Stimulated activated CD8-positive, alpha-beta memory T cell treated with anti-CD3 and anti-CD28 coated beads, Interleukin-4, amount 100 ng/mL, for 4 hours (primary cell): ENCODE results near the gene ATOH7.

ENCODE experiments used
- DNase-seq, 2 donors: peaks; one replicate each; pipeline ENCODE4 v3.0.0-alpha.2; 2020; ENCODE audit warnings: low read depth in 2 of 2, low spot score in 1 of 2

ATOH7 gene

DNA sequence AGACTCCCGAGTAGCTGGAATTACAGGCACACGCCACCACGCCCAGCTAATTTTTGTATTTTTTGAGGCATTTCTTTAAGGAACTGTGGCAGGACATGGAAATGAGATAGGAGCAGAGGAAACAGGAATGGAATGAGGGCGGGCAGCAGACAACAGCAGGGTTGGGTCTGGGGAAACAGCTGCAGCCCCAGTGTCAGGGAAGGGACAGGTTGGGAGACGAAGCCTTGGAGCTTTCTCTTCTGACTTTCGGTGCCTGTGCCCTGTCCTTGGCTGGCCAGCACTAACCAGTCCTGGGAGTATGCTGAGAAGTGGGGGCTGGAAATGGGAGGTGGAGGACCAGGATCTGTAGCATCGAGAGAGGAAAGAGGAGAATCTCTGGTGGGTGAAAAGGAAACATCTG, 47.4 kb downstream of the ATOH7 start:
- DNase-seq, result no peak
